ENCODE measurements around the gene DLX3.

DLX3 gene

GRCh38 chr17:49973271-49973615 is 21.8 kb downstream of the DLX3 start:
- TF ChIP-seq, protein P1, sequence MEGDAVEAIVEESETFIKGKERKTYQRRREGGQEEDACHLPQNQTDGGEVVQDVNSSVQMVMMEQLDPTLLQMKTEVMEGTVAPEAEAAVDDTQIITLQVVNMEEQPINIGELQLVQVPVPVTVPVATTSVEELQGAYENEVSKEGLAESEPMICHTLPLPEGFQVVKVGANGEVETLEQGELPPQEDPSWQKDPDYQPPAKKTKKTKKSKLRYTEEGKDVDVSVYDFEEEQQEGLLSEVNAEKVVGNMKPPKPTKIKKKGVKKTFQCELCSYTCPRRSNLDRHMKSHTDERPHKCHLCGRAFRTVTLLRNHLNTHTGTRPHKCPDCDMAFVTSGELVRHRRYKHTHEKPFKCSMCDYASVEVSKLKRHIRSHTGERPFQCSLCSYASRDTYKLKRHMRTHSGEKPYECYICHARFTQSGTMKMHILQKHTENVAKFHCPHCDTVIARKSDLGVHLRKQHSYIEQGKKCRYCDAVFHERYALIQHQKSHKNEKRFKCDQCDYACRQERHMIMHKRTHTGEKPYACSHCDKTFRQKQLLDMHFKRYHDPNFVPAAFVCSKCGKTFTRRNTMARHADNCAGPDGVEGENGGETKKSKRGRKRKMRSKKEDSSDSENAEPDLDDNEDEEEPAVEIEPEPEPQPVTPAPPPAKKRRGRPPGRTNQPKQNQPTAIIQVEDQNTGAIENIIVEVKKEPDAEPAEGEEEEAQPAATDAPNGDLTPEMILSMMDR (conservative IDR thresholded peaks at IDR 0.05; ENCODE audit: low read depth, low read length): no peak
- H3K4me3 ChIP-seq (ENCODE audit: low read depth, low read length): no peak overlapping the region
- no peak for DNase-seq (ENCODE audit: low read depth)

DNA sequence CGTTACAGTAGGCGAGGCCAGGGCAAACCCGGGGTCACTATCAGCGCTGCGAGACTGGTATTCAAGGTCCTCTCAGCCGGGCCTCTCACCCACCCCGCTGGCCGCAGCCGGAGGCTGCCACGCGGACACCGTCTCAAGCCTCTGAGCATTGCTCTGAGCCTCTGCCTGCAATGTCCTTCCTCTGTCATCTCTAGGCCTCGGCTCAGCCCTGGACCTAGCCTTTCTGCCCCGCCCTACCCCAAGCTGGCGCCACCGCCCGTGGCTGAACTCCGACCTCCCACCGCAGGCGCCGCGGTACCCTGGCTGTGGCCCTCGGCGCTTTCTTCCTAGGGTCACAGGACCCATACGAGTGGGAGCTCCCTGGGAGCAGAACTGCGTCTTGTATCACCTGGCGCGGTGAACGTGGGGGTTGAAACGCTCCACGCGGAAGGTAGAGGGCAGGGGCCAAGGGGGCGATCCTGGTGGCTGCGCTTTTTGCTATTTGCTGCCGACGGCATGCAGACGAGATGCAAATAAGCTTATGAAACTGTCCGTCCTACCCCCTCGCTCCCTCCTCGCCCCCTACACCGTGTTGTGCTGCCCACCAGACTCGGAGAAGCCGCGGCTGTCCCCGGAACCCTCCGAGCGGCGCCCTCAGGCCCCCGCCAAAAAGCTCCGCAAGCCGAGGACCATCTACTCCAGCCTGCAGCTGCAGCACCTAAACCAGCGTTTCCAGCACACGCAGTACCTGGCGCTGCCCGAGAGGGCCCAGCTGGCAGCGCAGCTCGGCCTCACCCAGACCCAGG is 22.3 kb downstream of the DLX3 start:
- TF ChIP-seq, protein P1 (conservative IDR thresholded peaks at IDR 0.05; ENCODE audit: low read depth, low read length): no peak
- no peak for DNase-seq (ENCODE audit: low read depth)
- H3K4me3 ChIP-seq (ENCODE audit: low read depth, low read length): no peak overlapping the region

- no peak overlapping the region for H3K4me3 ChIP-seq (ENCODE audit: low read depth, low read length)
Measured at GRCh38 chr17:49971848-49972485, 23.1 kb downstream of the DLX3 start.

DNA sequence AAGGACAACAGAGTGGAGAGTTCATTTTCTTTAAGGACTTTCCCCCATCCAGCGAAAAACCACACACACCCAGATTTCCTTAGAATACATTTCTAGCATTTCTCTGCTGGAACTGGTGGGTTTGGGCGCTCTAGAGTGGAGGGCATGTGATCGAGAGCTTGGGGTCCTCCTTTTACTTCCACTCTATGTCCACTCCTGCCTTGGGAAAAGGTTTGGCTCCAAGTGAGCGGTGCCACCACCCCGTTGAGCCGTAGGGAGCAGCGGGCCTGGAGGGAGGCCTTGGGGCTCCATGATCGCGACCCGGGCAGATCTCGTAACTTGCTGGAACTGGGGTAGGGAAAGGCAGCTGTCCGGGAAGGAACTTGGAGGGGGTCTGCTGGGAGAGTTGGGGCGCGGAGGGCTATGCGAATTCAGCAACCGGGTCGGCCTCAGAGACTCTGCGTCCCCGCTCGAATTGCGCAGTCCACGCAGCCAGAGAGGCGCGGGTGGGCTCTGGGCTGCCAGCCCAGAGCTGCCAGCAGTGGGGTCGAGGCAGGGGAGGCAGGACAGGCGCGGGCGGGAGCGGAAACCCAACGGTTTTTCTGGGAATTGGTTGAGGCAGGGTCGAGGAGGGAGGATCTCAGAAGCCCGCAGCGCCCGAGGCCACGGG is 23.7 kb downstream of the DLX3 start:
- DNase-seq (ENCODE audit: low read depth): no peak
- TF ChIP-seq, protein P1 (conservative IDR thresholded peaks at IDR 0.05; ENCODE audit: low read depth, low read length): no peak
- no peak overlapping the region for H3K4me3 ChIP-seq (ENCODE audit: low read depth, low read length)

More at GRCh38 chr17:49971848-49972485, 23.1 kb downstream of the DLX3 start:
- TF ChIP-seq, protein P1 (conservative IDR thresholded peaks at IDR 0.05; ENCODE audit: low read depth, low read length): no peak
- DNase-seq (ENCODE audit: low read depth): no peak

DNA sequence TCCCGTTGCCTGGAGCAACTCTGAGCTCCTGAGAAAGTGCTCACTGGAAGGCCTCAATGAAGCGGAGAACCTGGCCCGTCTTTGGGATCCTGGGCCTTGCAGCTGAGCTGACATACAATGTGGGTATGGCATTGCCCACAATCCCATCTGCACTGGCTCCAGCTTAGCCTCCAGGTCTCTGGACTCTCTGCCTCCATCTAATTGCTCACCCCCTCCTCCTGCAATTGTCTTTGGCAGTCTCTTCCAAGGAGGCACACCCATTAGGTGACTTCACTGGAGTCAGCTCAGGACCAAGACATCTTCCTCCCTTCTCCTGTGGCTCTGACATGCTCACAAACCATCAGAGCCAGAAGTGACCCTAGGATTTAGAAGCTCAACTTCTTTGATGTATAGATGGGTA is 24.5 kb downstream of the DLX3 start:
- no peak overlapping the region for H3K4me3 ChIP-seq (ENCODE audit: low read depth, low read length)
- no peak for DNase-seq (ENCODE audit: low read depth)
- TF ChIP-seq, protein P1 (conservative IDR thresholded peaks at IDR 0.05; ENCODE audit: low read depth, low read length): no peak

DNA sequence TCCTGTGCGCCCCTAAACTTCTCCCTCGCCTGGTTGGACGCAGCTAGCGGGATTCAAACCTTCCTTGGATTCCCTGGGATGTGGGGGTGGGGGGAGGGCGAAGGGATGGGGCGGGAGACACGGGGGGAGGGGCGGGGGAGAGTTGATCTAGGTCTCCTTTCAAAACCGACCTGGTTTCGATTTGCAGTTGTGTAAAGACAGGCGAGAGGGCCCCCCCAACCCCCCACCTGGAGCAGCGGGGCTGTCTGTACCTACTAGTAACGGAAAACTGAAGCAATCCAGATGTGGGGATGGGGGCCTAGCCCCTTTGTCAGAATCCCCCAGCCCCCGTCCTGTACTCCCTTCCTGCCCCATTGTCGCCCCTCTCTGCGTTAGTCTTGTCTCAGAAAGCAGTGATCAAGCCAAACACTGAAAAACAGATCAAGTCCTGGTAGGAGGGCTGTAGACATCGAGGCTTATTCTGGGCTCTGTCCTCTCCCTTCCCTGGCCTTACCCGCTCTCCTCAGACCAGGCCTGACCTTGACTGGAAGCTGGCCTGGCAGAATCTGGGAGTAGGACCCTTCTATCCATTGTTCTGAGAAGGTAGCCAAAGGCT is 25.1 kb downstream of the DLX3 start:
- H3K4me3 ChIP-seq (ENCODE audit: low read depth, low read length): no peak overlapping the region
- no peak for DNase-seq (ENCODE audit: low read depth)
- TF ChIP-seq, protein P1 (conservative IDR thresholded peaks at IDR 0.05; ENCODE audit: low read depth, low read length): no peak
